GM06990 (cell line): ENCODE measurements around the gene GMPR.

Experiments
- DNase-seq: peaks from one replicate; pipeline ENCODE4 v3.0.0-alpha.2; 2011; ENCODE audit not compliant: insufficient read length; ENCODE audit errors: extremely low read depth
- H3K27me3 ChIP-seq: replicated peaks from 2 replicates; pipeline ENCODE4 v1.6.0; 2011; ENCODE audit warnings: low read length; ENCODE audit not compliant: control insufficient read depth, insufficient read depth
- H3K36me3 ChIP-seq: 2 replicates; pipeline ENCODE4 v1.5.1; 2011; ENCODE audit warnings: low read length; ENCODE audit not compliant: control insufficient read depth, insufficient read depth
- H3K4me3 ChIP-seq: replicated peaks from 2 replicates; pipeline ENCODE4 v1.5.1; 2011; ENCODE audit warnings: low read depth, mild to moderate bottlenecking, control low read depth, low read length
- TF ChIP-seq, protein P1 (sequence below): IDR thresholded peaks from 2 replicates; pipeline ENCODE4 v1.5.1; 2011; ENCODE audit warnings: low read length, control low read depth, mild to moderate bottlenecking, inconsistent platforms; ENCODE audit not compliant: insufficient read depth, poor library complexity, severe bottlenecking

GMPR gene

DNA sequence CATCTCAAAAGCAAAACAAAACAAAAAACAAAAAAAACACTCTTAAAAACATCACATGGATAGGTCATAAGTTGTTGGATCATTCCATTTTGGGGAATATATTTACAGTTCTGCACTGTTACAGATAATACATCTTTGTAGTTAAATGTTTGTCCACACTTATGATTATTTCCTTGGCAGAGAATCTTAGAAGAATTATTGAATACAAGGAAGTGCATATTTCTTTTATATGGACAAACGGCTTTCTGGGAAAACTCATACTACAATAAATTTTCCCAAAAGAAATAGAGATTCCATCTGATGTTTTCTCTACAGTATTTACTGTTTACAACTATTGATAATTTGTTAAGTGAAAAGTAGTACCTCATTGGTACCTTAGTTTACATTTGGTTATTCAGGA is 33.8 kb downstream of the GMPR start:
- Histone ChIP-seq H3K4me3 (no peak overlapping the region), H3K36me3 (no peaks in the 10 kb centered on the region), H3K27me3 (no peaks in the 10 kb centered on the region; the same call in 1 of the 2 replicates)
- TF ChIP-seq, protein P1, sequence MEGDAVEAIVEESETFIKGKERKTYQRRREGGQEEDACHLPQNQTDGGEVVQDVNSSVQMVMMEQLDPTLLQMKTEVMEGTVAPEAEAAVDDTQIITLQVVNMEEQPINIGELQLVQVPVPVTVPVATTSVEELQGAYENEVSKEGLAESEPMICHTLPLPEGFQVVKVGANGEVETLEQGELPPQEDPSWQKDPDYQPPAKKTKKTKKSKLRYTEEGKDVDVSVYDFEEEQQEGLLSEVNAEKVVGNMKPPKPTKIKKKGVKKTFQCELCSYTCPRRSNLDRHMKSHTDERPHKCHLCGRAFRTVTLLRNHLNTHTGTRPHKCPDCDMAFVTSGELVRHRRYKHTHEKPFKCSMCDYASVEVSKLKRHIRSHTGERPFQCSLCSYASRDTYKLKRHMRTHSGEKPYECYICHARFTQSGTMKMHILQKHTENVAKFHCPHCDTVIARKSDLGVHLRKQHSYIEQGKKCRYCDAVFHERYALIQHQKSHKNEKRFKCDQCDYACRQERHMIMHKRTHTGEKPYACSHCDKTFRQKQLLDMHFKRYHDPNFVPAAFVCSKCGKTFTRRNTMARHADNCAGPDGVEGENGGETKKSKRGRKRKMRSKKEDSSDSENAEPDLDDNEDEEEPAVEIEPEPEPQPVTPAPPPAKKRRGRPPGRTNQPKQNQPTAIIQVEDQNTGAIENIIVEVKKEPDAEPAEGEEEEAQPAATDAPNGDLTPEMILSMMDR: no peak
- no peak for DNase-seq

DNA sequence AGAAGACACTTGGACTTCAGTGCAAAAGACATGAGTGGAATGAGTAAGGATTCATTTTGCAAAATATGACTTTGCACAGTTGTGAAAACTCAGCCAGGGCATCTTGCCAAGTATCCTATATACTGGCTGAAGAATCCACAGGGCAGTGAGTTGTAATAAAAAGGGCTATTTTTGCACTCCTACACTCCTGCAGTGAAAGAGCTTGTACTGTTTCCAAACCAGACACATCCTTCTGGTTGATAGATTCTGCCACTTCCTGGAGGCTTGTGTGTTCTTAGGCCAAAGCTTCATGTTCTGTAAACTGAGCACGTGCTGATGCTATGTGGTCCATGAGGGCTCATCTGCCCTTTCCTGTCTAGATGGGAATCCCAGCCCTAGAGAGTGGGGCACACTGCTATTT is 34.9 kb downstream of the GMPR start:
- DNase-seq: no peak
- TF ChIP-seq, protein P1: no peak

GRCh38 chr6:16274483-16274882 is 36.1 kb downstream of the GMPR start:
- H3K36me3 ChIP-seq: no peaks in the 10 kb centered on the region
- no peak for DNase-seq
- no peak overlapping the region for H3K4me3 ChIP-seq
- no peaks in the 10 kb centered on the region; the same call in 1 of the 2 replicates for H3K27me3 ChIP-seq
- TF ChIP-seq, protein P1: no peak

More for the DNA sequence above, 34.9 kb downstream of the GMPR start:
- Histone ChIP-seq H3K4me3 (no peak overlapping the region), H3K27me3 (no peaks in the 10 kb centered on the region; the same call in 1 of the 2 replicates), H3K36me3 (no peaks in the 10 kb centered on the region)

GRCh38 chr6:16274885-16275589 is 36.6 kb downstream of the GMPR start:
- no peak for DNase-seq
- TF ChIP-seq, protein P1: no peak
- H3K27me3 ChIP-seq: no peaks in the 10 kb centered on the region; the same call in 1 of the 2 replicates
- no peaks in the 10 kb centered on the region for H3K36me3 ChIP-seq
- no peak overlapping the region for H3K4me3 ChIP-seq

DNA sequence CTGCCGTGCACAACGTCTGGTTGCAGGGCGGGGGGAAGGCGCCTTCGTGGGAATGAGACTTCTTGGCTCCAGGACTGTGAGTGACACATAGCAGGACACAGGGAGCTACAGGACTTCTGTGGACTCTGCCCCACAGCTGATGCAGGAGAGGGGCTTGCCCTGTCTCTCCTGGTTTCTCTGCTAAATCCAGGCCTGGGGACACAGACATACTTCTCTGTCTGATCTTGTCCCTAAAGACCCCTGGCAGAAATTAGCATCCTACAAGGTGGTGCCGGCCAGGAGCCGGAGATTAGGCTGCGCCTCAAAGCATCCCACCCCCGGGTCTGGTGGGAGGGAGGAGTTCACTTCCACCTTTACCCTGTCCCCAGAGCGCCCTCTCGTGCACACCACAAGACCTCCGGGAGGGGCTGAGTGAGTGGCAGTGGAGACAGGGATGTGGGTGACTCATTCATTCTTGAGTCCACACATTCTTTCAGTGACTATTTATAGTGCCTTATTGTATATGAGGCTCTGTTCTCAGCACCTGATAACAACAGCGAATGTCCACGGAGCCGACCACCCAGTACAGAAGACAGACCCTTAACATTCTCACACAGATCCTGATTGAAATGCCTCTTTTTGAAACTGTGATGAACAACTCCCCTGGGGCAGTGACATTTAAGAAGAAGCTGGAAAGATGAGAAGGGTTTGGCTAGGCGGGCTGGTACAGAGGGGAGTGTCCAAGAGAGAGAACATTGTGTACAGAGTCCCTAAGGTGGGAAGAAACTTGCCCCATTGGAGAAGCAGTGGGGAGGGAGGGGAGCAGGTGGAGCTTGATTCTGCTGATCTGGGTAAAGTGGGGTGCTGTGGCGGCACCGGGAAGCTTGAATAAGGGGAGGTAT is 39.0 kb downstream of the GMPR start:
- no peak for DNase-seq
- Histone ChIP-seq H3K4me3 (no peak overlapping the region), H3K36me3 (no peaks in the 10 kb centered on the region), H3K27me3 (no peaks in the 10 kb centered on the region)
- TF ChIP-seq, protein P1: peak; percentile 55
